ENCODE results near the gene RNF13.

DNA sequence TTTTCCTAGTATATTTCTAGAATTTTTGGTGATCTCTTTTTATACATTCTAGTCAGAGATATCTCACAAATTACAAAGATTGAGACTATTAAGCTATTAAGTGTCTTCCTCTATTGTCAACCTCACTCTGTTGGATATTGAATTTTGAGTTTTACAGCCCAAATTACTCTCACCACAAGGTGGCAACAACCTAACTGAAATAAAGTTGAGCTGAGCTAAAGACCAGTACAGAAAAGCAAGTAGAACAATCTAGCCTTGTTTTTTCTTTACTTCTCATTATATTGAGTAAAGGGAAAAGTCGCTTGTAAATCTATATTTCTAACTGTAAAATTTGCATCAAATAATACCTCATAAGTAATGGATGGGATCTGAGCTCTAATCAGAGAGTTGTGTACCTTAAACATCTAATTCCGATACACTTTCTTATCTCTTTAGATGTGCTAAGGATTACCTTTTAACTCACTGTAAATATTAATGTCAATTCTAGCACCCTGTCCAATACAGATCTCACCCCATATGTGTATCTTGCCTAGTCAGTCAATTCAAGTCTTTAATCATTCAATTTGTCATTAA lies 47.2 kb upstream of the RNF13 start:
- TF ChIP-seq, protein P1, sequence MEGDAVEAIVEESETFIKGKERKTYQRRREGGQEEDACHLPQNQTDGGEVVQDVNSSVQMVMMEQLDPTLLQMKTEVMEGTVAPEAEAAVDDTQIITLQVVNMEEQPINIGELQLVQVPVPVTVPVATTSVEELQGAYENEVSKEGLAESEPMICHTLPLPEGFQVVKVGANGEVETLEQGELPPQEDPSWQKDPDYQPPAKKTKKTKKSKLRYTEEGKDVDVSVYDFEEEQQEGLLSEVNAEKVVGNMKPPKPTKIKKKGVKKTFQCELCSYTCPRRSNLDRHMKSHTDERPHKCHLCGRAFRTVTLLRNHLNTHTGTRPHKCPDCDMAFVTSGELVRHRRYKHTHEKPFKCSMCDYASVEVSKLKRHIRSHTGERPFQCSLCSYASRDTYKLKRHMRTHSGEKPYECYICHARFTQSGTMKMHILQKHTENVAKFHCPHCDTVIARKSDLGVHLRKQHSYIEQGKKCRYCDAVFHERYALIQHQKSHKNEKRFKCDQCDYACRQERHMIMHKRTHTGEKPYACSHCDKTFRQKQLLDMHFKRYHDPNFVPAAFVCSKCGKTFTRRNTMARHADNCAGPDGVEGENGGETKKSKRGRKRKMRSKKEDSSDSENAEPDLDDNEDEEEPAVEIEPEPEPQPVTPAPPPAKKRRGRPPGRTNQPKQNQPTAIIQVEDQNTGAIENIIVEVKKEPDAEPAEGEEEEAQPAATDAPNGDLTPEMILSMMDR (IDR thresholded peaks at IDR 0.05; ENCODE audit: insufficient read depth, low read length), result peak; percentile 32
- TF ChIP-seq POLR2AphosphoS5 (IDR thresholded peaks at IDR 0.05; ENCODE audit: low read depth) (no peak), GABPA (IDR thresholded peaks at IDR 0.05; ENCODE audit: low read depth) (no peak), SPI1 (IDR thresholded peaks at IDR 0.05; ENCODE audit: borderline replicate concordance, low read depth) (no peak)
- TF ChIP-seq, protein P2, sequence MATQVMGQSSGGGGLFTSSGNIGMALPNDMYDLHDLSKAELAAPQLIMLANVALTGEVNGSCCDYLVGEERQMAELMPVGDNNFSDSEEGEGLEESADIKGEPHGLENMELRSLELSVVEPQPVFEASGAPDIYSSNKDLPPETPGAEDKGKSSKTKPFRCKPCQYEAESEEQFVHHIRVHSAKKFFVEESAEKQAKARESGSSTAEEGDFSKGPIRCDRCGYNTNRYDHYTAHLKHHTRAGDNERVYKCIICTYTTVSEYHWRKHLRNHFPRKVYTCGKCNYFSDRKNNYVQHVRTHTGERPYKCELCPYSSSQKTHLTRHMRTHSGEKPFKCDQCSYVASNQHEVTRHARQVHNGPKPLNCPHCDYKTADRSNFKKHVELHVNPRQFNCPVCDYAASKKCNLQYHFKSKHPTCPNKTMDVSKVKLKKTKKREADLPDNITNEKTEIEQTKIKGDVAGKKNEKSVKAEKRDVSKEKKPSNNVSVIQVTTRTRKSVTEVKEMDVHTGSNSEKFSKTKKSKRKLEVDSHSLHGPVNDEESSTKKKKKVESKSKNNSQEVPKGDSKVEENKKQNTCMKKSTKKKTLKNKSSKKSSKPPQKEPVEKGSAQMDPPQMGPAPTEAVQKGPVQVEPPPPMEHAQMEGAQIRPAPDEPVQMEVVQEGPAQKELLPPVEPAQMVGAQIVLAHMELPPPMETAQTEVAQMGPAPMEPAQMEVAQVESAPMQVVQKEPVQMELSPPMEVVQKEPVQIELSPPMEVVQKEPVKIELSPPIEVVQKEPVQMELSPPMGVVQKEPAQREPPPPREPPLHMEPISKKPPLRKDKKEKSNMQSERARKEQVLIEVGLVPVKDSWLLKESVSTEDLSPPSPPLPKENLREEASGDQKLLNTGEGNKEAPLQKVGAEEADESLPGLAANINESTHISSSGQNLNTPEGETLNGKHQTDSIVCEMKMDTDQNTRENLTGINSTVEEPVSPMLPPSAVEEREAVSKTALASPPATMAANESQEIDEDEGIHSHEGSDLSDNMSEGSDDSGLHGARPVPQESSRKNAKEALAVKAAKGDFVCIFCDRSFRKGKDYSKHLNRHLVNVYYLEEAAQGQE (IDR thresholded peaks at IDR 0.05; ENCODE audit: insufficient replicate concordance, low read depth), result no peak

All from HL-60 (cell line).